Lower lobe of right lung (tissue), 2 donors: ENCODE data around the gene TCF7L1. TPM values are rescaled to one million over a fixed set of nuclear protein-coding genes. Genes with fewer than 3 reads are reported as not detected.
A peak's percentile ranks its signal among the peaks of the same experiment; 100 is the strongest.

ENCODE experiments used
- ATAC-seq, 2 donors: fragments of 200-7000 bp; cut with Tn5 transposase; one replicate each; pipeline ENCODE4 v1.9.1; 2020 to 2022; ENCODE audit warnings: mild to moderate bottlenecking in 2 of 2, moderate library complexity in 2 of 2
- DNase-seq: peaks from one replicate; pipeline ENCODE4 v3.0.0-alpha.2; 2020
- H3K27ac ChIP-seq: fragments of 200-600 bp; one replicate; pipeline ENCODE4 v1.8.0; 2022
- H3K27me3 ChIP-seq: fragments of 200-600 bp; one replicate; pipeline ENCODE4 v1.8.0; 2022; ENCODE audit warnings: low read depth
- H3K36me3 ChIP-seq: fragments of 200-600 bp; one replicate; pipeline ENCODE4 v1.8.0; 2022; ENCODE audit warnings: mild to moderate bottlenecking
- H3K4me1 ChIP-seq: fragments of 200-600 bp; one replicate; pipeline ENCODE4 v1.8.0; 2022
- H3K4me3 ChIP-seq: fragments of 200-600 bp; one replicate; pipeline ENCODE4 v1.8.0; 2022; ENCODE audit warnings: mild to moderate bottlenecking
- H3K9me3 ChIP-seq: fragments of 200-600 bp; one replicate; pipeline ENCODE4 v1.8.0; 2022
- CTCF ChIP-seq: fragments of 200-600 bp; IDR thresholded peaks from one replicate; pipeline ENCODE4 v1.8.0; 2022; ENCODE audit warnings: antibody characterized with exemption, mild to moderate bottlenecking
- intact Hi-C: fragments of 100-400 bp; cut with DNase I; formaldehyde crosslinking; loops from one replicate; pipeline ENCODE4 v1.11.0; 2022
- total RNA-seq: library from RNA; stranded (reverse); fragmentation: NEBNext Ultra II Directional; extraction: Animal tissue kit (Norgen Biotek cat#: 25700); gene quantifications from one replicate; pipeline ENCODE4 v1.2.1, GENCODE V29; 2021
- donor health status: DM: no; HTN: yes; CAD: no; lungs with severe emphysema.

The TCF7L1 gene
- total RNA-seq, 1 donor from 2014 or later: 17.1 TPM

- intact Hi-C loops: no loop called here
- Histone ChIP-seq H3K27me3 (no peaks in the 10 kb centered on the region), H3K27ac (no peak overlapping the region), H3K4me3 (no peak overlapping the region), H3K4me1 (peaks cover 58% of the 10 kb centered on the region), H3K36me3 (no peaks in the 10 kb centered on the region), H3K9me3 (no peaks in the 10 kb centered on the region)
- DNase-seq (no peak), ATAC-seq (peak; percentile 7 to 55)
- no peak for TF ChIP-seq CTCF
Observed at GRCh38 chr2:85164145-85164569, 31.0 kb downstream of the TCF7L1 start.

- Histone ChIP-seq H3K4me3 (no peak overlapping the region), H3K36me3 (no peaks in the 10 kb centered on the region), H3K27me3 (no peaks in the 10 kb centered on the region), H3K27ac (no peak overlapping the region), H3K9me3 (no peaks in the 10 kb centered on the region), H3K4me1 (peaks cover 47% of the 10 kb centered on the region)
- no peak for DNase-seq
- intact Hi-C loops: no loop called here
- no peak for TF ChIP-seq CTCF
- ATAC-seq: no peak
Observed at GRCh38 chr2:85165088-85165690, 32.0 kb downstream of the TCF7L1 start.

GRCh38 chr2:85166021-85166420 is 32.8 kb downstream of the TCF7L1 start:
- DNase-seq: no peak
- H3K9me3 ChIP-seq: no peaks in the 10 kb centered on the region
- H3K4me1 ChIP-seq: peaks cover 40% of the 10 kb centered on the region
- no peak overlapping the region for H3K27ac ChIP-seq
- H3K36me3 ChIP-seq: no peaks in the 10 kb centered on the region
- intact Hi-C loops: no loop called here
- no peak for ATAC-seq
- no peak overlapping the region for H3K4me3 ChIP-seq
- no peak for TF ChIP-seq CTCF
- no peaks in the 10 kb centered on the region for H3K27me3 ChIP-seq

GRCh38 chr2:85167479-85167878 is 34.3 kb downstream of the TCF7L1 start:
- no peaks in the 10 kb centered on the region for H3K36me3 ChIP-seq
- no peaks in the 10 kb centered on the region for H3K27me3 ChIP-seq
- no peak for TF ChIP-seq CTCF
- H3K9me3 ChIP-seq: no peaks in the 10 kb centered on the region
- no peak overlapping the region for H3K27ac ChIP-seq
- H3K4me3 ChIP-seq: no peak overlapping the region
- intact Hi-C loops: no loop called here
- no peak for DNase-seq
- peaks cover 26% of the 10 kb centered on the region for H3K4me1 ChIP-seq
- ATAC-seq: no peak

- H3K9me3 ChIP-seq: no peaks in the 10 kb centered on the region
- no peak overlapping the region for H3K4me3 ChIP-seq
- TF ChIP-seq CTCF: no peak
- intact Hi-C loops: no loop called here
- ATAC-seq (peak; percentile 49 to 52), DNase-seq (no peak)
- no peaks in the 10 kb centered on the region for H3K27me3 ChIP-seq
- peaks cover 11% of the 10 kb centered on the region for H3K4me1 ChIP-seq
- H3K36me3 ChIP-seq: no peaks in the 10 kb centered on the region
- H3K27ac ChIP-seq: peak overlapping the region; percentile 22
Observed at GRCh38 chr2:85168942-85169341, 35.8 kb downstream of the TCF7L1 start.
